ENCODE data around the gene JARID2. TPM values are rescaled to one million over a fixed set of nuclear protein-coding genes. Genes with fewer than 3 reads are reported as not detected.

JARID2 gene
- total and polyA plus RNA-seq, 2 of the 4 experiments (the other 2 are of a cell fraction): 9.6 to 12.9 TPM

GRCh38 chr6:15484821-15485220 is 239.0 kb downstream of the JARID2 start:
- CTCF ChIA-PET: interaction anchor here (1.0 kb wide), 1 partner anchor 534 kb away, joined by 3 read pairs; no protein-coding TSS in a partner anchor
- Histone ChIP-seq H3K27me3 (ENCODE audit: control insufficient read depth, insufficient read depth, low read length) (no peaks in the 10 kb centered on the region), H3K4me2 (ENCODE audit: low read depth, low read length) (no peak overlapping the region), H3K4me1 (ENCODE audit: control insufficient read depth, insufficient read depth, low read length) (peaks cover 6% of the 10 kb centered on the region; the same call in 1 of the 2 replicates), H2BK20ac (ENCODE audit: low read depth, low read length) (no peak overlapping the region), H3K9me3 (ENCODE audit: control insufficient read depth, insufficient read depth, low read length) (no peaks in the 10 kb centered on the region), H2BK5ac (ENCODE audit: low read depth, low read length, poor library complexity, severe bottlenecking) (no peak overlapping the region), H2AK9ac (replicated peaks; ENCODE audit: low read depth, low read length, poor library complexity) (no peak overlapping the region), H3K23ac (ENCODE audit: low read depth, low read length) (no peak overlapping the region), H3K4me3 (ENCODE audit: insufficient read depth, low read depth, low read length) (no peak overlapping the region), H3K9me1 (ENCODE audit: insufficient read depth, low read length) (peaks cover 15% of the 10 kb centered on the region; the same call in 1 of the 2 replicates), H4K91ac (ENCODE audit: insufficient read depth, low read depth, low read length) (no peak overlapping the region), H3K27ac (ENCODE audit: insufficient read depth, low read length) (no peak overlapping the region), H3K9ac (ENCODE audit: low read depth, low read length) (no peak overlapping the region), H2AK5ac (ENCODE audit: low read depth, low read length) (no peak overlapping the region), H2AFZ (replicated peaks; ENCODE audit: low read length, poor library complexity) (no peak overlapping the region), H3K56ac (ENCODE audit: extremely low read depth, insufficient read depth, low read length) (no peak overlapping the region), H3K79me1 (ENCODE audit: low read depth in 1 of 2, low read length in 2 of 2) (peaks cover 23 to 59% of the 10 kb centered on the region in 2 experiments), H2BK120ac (ENCODE audit: low read depth, low read length) (no peak overlapping the region), H4K5ac (ENCODE audit: low read depth, low read length) (no peak overlapping the region), H3K18ac (ENCODE audit: low read depth, low read length) (no peak overlapping the region), H3K36me3 (ENCODE audit: control insufficient read depth, insufficient read depth, low read length) (peaks cover 25% of the 10 kb centered on the region), H4K8ac (ENCODE audit: low read depth in 2 of 2, low read length in 2 of 2) (no peak overlapping the region), H4K20me1 (ENCODE audit: insufficient read depth, low read length) (peaks cover 9% of the 10 kb centered on the region; the same call in 1 of the 2 replicates), H3K4ac (ENCODE audit: low read depth, low read length) (no peak overlapping the region), H3K14ac (replicated peaks; ENCODE audit: low read depth, low read length) (no peak overlapping the region), H2BK15ac (ENCODE audit: low read depth, low read length) (no peak overlapping the region)
- in situ Hi-C loops (cut with MboI; ENCODE audit: low sequenced_read_pairs) (loop anchor here (5.0 kb wide), 1 partner anchor 1278 kb away; no protein-coding TSS in a partner anchor), intact Hi-C loops (cut with micrococcal nuclease) (no loop called here), dilution Hi-C loops (cut with HindIII; ENCODE audit: low sequenced_read_pairs, unreplicated experiment) (no loop called here)
- no CpG with 5 or more reads among the region's 4 CpGs for WGBS, 2 experiments (ENCODE audit: extremely low coverage in 2 of 2, insufficient read length in 1 of 2)
- ATAC-seq (ENCODE audit: low read depth) (no peak), DNase-seq (no peak)
- TF ChIP-seq FOS (IDR thresholded peaks at IDR 0.05; ENCODE audit: low read depth, low read length): no peak
- TF ChIP-seq BHLHE40 (IDR thresholded peaks at IDR 0.05; ENCODE audit: low read depth, low read length): no peak
- TF ChIP-seq MAFK (IDR thresholded peaks at IDR 0.05; ENCODE audit: low read depth, low read length): no peak
- no peak for TF ChIP-seq POLR2A (IDR thresholded peaks at IDR 0.05; ENCODE audit: low read depth, low read length)
- no peak for TF ChIP-seq USF2 (IDR thresholded peaks at IDR 0.05; ENCODE audit: low read depth, low read length)
- TF ChIP-seq CEBPB (IDR thresholded peaks at IDR 0.05; ENCODE audit: low read depth, low read length): no peak
- TF ChIP-seq CHD1 (IDR thresholded peaks at IDR 0.05; ENCODE audit: low read depth, low read length): no peak
- TF ChIP-seq RCOR1 (IDR thresholded peaks at IDR 0.05; ENCODE audit: insufficient replicate concordance, low read length): no peak
- TF ChIP-seq MXI1 (IDR thresholded peaks at IDR 0.05; ENCODE audit: borderline replicate concordance, low read depth, low read length): no peak
- TF ChIP-seq RAD21 (IDR thresholded peaks at IDR 0.05; ENCODE audit: low read length): no peak
- no peak for TF ChIP-seq NFE2L2 (IDR thresholded peaks at IDR 0.05; ENCODE audit: low read depth, low read length)
- no peak for TF ChIP-seq ELK1 (IDR thresholded peaks at IDR 0.05; ENCODE audit: borderline replicate concordance, low read depth, low read length)
- no peak for TF ChIP-seq MAZ (IDR thresholded peaks at IDR 0.05; ENCODE audit: borderline replicate concordance, low read depth, low read length)
- TF ChIP-seq RFX5 (IDR thresholded peaks at IDR 0.05; ENCODE audit: low read depth, low read length): no peak
- TF ChIP-seq CTCF (conservative IDR thresholded peaks at IDR 0.05; ENCODE audit: low read depth, low read length): no peak
- no peak for TF ChIP-seq SMC3 (IDR thresholded peaks at IDR 0.05; ENCODE audit: low read depth, low read length)
- BruUV-seq (replicated peaks): no TSS peak
- POLR2A ChIA-PET (ENCODE audit: unreplicated experiment): no interaction called here
